DOHH2 (cell line): ENCODE results near the gene NPS.

ENCODE experiments used
- H3F3A ChIP-seq: fragments of 200-600 bp; sonication (generic), shearing (Covaris generic); 2 replicates; pipeline ENCODE4 v1.6.0; 2016; ENCODE audit warnings: antibody characterized with exemption, mild to moderate bottlenecking; ENCODE audit not compliant: control insufficient read depth, insufficient read depth
- H3K27ac ChIP-seq: fragments of 200-600 bp; sonication (generic); 2 replicates; pipeline ENCODE4 v1.5.1; 2014; ENCODE audit warnings: low read depth, mild to moderate bottlenecking, low read length, moderate library complexity
- H3K27me3 ChIP-seq: fragments of 200-600 bp; sonication (generic); 2 replicates; pipeline ENCODE4 v1.6.1; 2014; ENCODE audit warnings: mild to moderate bottlenecking, low read length, mixed read lengths; ENCODE audit not compliant: control insufficient read depth
- H3K36me3 ChIP-seq: fragments of 200-600 bp; sonication (generic); 2 replicates; pipeline ENCODE4 v1.6.1; 2014; ENCODE audit warnings: mild to moderate bottlenecking, low read length, moderate library complexity, mixed read lengths; ENCODE audit not compliant: control insufficient read depth
- H3K4me1 ChIP-seq: fragments of 200-600 bp; sonication (generic); 2 replicates; pipeline ENCODE4 v1.6.1; 2014; ENCODE audit warnings: mild to moderate bottlenecking, low read length, mixed read lengths; ENCODE audit not compliant: control insufficient read depth
- H3K4me2 ChIP-seq: fragments of 200-600 bp; sonication (generic); 2 replicates; pipeline ENCODE4 v1.6.0; 2014; ENCODE audit warnings: mild to moderate bottlenecking, low read length, moderate library complexity
- H3K4me3 ChIP-seq: fragments of 200-600 bp; sonication (generic); 2 replicates; pipeline ENCODE4 v1.5.1; 2014; ENCODE audit warnings: mild to moderate bottlenecking, low read length, mixed read lengths
- H3K79me2 ChIP-seq: fragments of 200-600 bp; sonication (generic); 2 replicates; pipeline ENCODE4 v1.6.1; 2014; ENCODE audit warnings: mild to moderate bottlenecking, low read length, mixed read lengths; ENCODE audit not compliant: control insufficient read depth
- H3K9me2 ChIP-seq: fragments of 200-600 bp; sonication (generic); replicated peaks from 2 replicates; pipeline ENCODE4 v1.6.1; 2014; ENCODE audit warnings: mild to moderate bottlenecking, low read length, mixed read lengths; ENCODE audit not compliant: control insufficient read depth
- H3K9me3 ChIP-seq: fragments of 200-600 bp; sonication (generic); 2 replicates; pipeline ENCODE4 v1.6.1; 2014; ENCODE audit warnings: antibody characterized with exemption, low read length, mixed read lengths; ENCODE audit not compliant: control insufficient read depth, insufficient read depth
- H4K20me1 ChIP-seq: fragments of 200-600 bp; sonication (generic); 2 replicates; pipeline ENCODE4 v1.6.0; 2014; ENCODE audit warnings: low read depth, mild to moderate bottlenecking, antibody characterized with exemption, low read length, moderate library complexity; ENCODE audit not compliant: control insufficient read depth, insufficient read depth
- CTCF ChIP-seq: fragments of 200-600 bp; sonication (generic); IDR thresholded peaks from one replicate; pipeline ENCODE4 v1.5.1; 2014; ENCODE audit warnings: antibody characterized with exemption, mild to moderate bottlenecking, low read depth, low read length; ENCODE audit not compliant: poor library complexity, severe bottlenecking
- EZH2phosphoT487 ChIP-seq: fragments of 200-600 bp; sonication (generic); IDR thresholded peaks from 2 replicates; pipeline ENCODE4 v1.6.1; 2017; ENCODE audit warnings: borderline replicate concordance, mild to moderate bottlenecking, antibody characterized with exemption, low read length, moderate library complexity, mixed read lengths

NPS gene

GRCh38 chr10:127535802-127536515 is 13.2 kb upstream of the NPS start:
- no peaks in the 10 kb centered on the region for H3K27me3 ChIP-seq
- no peak for TF ChIP-seq CTCF
- no peak for TF ChIP-seq EZH2phosphoT487

GRCh38 chr10:127536972-127537760 is 11.9 kb upstream of the NPS start:
- no peak overlapping the region for H3K4me2 ChIP-seq
- no peaks in the 10 kb centered on the region for H3K36me3 ChIP-seq
- no peaks in the 10 kb centered on the region for H3K4me1 ChIP-seq
- H3K79me2 ChIP-seq = no peaks in the 10 kb centered on the region
- no peak overlapping the region for H3K27ac ChIP-seq
- no peaks in the 10 kb centered on the region for H3K9me2 ChIP-seq
- TF ChIP-seq EZH2phosphoT487 (no peak), CTCF (no peak)
- H3F3A ChIP-seq = no peaks in the 10 kb centered on the region
- no peaks in the 10 kb centered on the region for H3K27me3 ChIP-seq
- H3K4me3 ChIP-seq = no peak overlapping the region
- no peaks in the 10 kb centered on the region for H4K20me1 ChIP-seq
- H3K9me3 ChIP-seq = no peaks in the 10 kb centered on the region

More at GRCh38 chr10:127535802-127536515, 13.2 kb upstream of the NPS start:
- H3K4me2 ChIP-seq = no peak overlapping the region
- no peaks in the 10 kb centered on the region for H3K9me2 ChIP-seq
- no peaks in the 10 kb centered on the region for H3K79me2 ChIP-seq
- no peaks in the 10 kb centered on the region for H3K36me3 ChIP-seq
- H3K4me1 ChIP-seq = no peaks in the 10 kb centered on the region
- no peak overlapping the region for H3K4me3 ChIP-seq
- H3K9me3 ChIP-seq = no peaks in the 10 kb centered on the region
- no peaks in the 10 kb centered on the region for H3F3A ChIP-seq
- no peak overlapping the region for H3K27ac ChIP-seq
- no peaks in the 10 kb centered on the region for H4K20me1 ChIP-seq

- Histone ChIP-seq H3K4me1 (no peaks in the 10 kb centered on the region), H4K20me1 (no peaks in the 10 kb centered on the region), H3K27ac (no peak overlapping the region), H3K4me3 (no peak overlapping the region), H3K9me3 (no peaks in the 10 kb centered on the region), H3K36me3 (no peaks in the 10 kb centered on the region), H3F3A (no peaks in the 10 kb centered on the region), H3K9me2 (no peaks in the 10 kb centered on the region), H3K4me2 (no peak overlapping the region), H3K79me2 (no peaks in the 10 kb centered on the region), H3K27me3 (no peaks in the 10 kb centered on the region)
- TF ChIP-seq EZH2phosphoT487 (no peak), CTCF (no peak)
Measured at GRCh38 chr10:127537924-127538323, 11.2 kb upstream of the NPS start.
